ENCODE results near the gene SF3B6.
"Not testable (repeated sequence)": the region's sequence is repeated elsewhere in the genome, so short reads cannot be mapped to it uniquely, and the experiment has no call there.

The SF3B6 gene, protein sequence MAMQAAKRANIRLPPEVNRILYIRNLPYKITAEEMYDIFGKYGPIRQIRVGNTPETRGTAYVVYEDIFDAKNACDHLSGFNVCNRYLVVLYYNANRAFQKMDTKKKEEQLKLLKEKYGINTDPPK

DNA sequence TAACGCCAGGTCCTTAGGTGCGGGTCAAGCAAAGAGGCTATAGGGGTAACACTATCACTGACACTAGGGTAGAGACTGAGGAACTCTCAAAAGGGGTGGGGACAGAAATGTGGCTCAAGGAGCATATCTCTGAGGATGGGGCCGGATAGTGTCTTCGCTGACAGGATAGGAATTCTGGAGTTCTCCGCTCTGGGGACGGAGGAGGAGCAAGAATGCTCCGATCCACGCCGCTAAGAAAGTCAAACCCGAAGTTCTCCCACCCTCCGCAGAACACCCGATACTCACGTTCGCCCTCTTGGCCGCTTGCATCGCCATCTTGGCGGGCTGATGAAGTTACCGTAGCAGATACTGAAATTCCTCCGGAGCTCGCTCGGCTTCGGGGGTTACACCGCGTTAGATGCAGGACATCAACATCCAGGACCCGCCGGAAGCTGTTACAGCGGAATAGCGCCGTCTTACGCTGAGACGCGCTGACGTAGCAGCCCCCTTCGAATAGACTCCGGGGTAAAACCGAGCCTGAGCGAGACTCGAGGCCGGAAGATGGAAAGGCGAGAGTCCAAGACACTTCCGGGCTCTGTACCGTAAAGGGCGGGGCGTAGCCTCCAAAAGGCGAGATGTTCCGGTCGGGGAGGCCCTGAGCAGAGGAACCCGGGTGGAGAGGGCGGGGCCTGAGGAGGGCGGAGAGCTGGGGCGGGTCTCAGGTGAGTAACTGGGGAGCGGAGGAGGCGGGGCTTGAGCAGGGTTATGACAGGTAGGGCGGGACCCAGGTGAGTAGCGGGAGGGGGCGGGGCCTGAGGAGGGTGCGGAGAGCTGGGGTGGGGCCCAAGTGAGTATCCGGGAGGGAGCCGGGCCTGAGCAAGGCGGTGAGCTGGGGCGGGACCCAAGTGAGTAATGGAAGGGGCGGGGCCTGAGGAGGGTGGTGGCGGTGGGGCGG is at the start of gene SF3B6:
Gene SF3B6 (minus strand): TSS at position 412 of the 934 bp plus-strand sequence. CDS start 97 bp downstream, at position 315.
- peak; percentile 99 to 100 for DNase-seq (ENCODE audit: low read depth in 2 of 2)

- DNase-seq (ENCODE audit: low read depth in 2 of 2) = no peak
These were observed 47.9 kb upstream of the SF3B6 start for GRCh38 chr2:24123922-24124580.

GRCh38 chr2:24123195-24123921 is 47.2 kb upstream of the SF3B6 start, which contains the start of the genes FAM228B and PFN4:
Gene FAM228B, plus strand, starts transcription at chr2:24123469. Its CDS starts 893 bp downstream, at chr2:24124362.
Gene PFN4, minus strand, starts transcription at chr2:24123334. Its CDS starts 799 bp downstream, at chr2:24122535.
- peak in 1 of 2 donors; percentile 66 for DNase-seq (ENCODE audit: low read depth in 2 of 2)

DNA sequence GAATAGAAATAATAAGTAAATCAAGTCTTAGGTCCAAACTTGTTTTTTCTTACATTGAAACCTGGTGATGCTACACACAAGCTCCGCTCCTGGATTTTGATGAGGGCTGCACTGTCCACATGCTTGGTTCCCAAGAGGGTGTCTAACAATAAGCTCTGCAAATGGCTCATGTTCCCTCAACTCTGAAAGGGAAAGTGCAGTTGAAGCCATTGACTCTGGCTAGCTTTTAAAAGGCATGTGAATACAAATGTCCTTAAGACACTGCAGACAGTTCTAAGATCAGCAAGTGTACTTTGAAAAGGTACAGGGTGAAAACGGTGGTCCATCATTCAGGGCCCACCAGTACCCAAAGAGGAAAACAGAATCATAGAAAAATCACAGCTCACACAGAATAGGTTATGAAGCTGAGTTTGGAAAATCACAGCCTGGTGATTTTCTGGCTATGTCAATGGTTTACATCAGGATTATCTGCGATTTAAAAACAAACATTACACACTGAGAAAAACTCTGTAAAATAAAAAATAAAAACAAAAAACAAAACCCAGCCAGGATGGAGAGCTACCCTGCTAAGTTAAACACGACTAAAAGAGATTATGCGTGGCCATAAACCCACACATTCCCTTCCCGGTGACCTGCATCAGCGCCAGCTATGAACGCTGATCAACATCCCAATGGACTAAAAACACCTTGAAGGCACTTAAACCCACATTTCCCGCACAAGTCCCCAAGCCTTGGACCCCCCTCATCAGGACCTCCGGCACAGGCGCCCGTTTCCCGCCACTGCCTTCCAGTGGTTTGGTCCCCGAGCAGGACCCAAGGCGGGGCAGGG is 46.5 kb upstream of the SF3B6 start:
- no peak for DNase-seq (ENCODE audit: low read depth in 2 of 2)

- DNase-seq (ENCODE audit: low read depth in 2 of 2) = no peak
These were observed 45.3 kb upstream of the SF3B6 start for GRCh38 chr2:24121469-24121868.

- DNase-seq (ENCODE audit: low read depth in 2 of 2) = no peak
These were observed 44.9 kb upstream of the SF3B6 start for GRCh38 chr2:24121066-24121465.

GRCh38 chr2:24117902-24118301 is 41.8 kb upstream of the SF3B6 start:
- DNase-seq (ENCODE audit: low read depth in 2 of 2) = no peak

DNA sequence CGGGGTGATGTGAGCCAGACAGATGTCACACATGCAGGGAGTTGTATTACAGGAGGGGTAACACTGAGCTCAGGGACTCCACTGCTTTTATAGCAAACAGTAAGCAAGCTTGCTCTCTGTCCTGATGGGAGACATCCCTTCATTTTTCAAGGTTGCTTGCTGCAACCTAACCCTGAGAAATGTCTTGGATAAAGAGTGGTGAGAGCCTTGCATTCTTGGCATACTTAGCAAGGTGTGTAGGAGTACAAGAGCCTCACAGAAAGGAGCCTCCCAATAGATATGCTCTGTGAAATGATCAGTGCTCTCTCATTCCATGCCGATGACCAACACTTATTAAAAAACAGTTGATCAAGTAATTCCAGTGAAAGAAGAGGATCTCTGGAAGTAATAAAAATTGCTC is 38.9 kb upstream of the SF3B6 start:
- no peak for DNase-seq (ENCODE audit: low read depth in 2 of 2)

GRCh38 chr2:24111407-24111901 is 35.3 kb upstream of the SF3B6 start:
- no peak for DNase-seq (ENCODE audit: low read depth in 2 of 2)

GRCh38 chr2:24110660-24111303 is 34.7 kb upstream of the SF3B6 start:
- no peak for DNase-seq (ENCODE audit: low read depth in 2 of 2)

DNA sequence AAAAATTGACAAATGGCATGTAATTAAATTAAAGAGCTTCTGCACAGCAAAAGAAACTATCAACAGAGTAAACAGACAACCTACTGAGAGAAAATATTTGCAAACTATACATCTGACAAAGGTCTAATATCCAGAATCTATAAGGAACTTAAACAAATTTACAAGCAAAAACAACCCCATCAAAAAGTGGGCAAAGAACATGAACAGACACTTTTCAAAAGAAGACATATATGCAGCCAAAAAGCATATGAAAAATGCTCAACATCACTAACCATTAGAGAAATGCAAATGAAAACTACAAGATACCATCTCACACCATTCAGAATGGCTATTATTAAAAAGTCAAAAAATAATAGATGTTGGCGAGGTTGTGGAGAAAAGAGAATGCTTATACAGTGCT is 33.3 kb upstream of the SF3B6 start:
- DNase-seq (ENCODE audit: low read depth in 2 of 2) = not testable (repeated sequence)

- no peak for DNase-seq (ENCODE audit: low read depth in 2 of 2)
These were observed 31.2 kb upstream of the SF3B6 start for GRCh38 chr2:24107336-24107735.

DNA sequence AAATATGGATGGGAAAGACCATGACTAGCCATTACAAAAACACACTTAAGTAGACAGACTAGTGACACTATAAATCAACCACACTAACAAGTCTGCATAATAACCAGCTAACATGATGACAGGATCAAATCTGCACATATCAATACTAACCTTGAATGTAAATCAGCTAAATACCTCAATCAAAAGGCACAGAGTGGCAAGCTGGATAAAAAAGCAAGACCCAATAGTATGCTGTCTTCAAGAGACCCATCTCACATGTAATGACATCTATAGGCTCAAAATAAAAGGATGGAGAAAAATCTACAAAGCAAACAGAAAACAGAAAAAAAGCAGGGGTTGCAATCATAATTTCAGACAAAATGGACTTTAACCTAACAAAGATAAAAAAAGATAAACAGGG is 30.7 kb upstream of the SF3B6 start:
- DNase-seq (ENCODE audit: low read depth in 2 of 2) = no peak

DNA sequence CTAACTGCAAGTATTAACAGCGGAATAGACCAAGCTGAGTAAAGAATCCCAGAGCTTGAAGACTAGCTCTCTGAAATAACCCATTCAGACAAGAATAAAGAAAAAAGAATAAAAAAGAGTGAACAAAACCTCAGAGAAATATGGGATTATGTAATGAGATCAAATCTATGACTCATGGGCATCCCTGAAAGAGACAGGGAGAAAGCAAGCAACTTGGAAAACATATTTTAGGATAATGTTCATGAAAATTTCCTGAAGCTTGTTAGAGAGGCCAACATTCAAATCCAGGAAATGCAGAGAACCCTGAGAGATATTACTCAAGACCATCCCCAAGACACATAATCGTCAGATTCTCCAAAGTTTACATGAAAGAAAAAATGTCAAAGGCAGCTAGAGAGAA is 29.7 kb upstream of the SF3B6 start:
- no peak for DNase-seq (ENCODE audit: low read depth in 2 of 2)

GRCh38 chr2:24104906-24105305 is 28.8 kb upstream of the SF3B6 start:
- no peak for DNase-seq (ENCODE audit: low read depth in 2 of 2)

DNA sequence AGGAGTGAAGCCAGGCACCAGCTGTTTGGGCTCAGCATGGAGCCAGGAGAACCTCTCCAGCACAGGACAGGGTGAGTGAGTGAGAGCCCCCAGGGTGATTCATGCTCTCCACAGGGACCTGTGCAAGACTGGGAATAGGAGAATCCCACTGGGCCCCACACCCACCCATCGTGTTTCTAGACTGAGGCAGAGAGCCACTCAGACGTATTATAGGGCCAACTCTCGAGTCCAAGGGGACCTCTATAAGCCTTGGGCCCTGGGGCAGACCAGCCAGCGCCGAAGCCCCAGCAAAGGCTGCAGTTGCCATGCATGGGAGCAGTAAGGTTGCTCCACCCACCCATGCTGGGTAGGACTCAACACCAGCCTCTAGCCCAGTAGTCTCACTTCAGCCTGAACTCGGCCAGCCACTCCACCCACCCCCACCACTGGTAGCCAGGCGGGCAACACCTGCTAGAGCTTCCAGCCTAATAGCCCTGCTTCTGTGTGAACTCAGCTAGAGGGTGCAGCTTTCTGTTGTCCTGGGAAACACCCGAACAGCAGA is 28.1 kb upstream of the SF3B6 start:
- no peak for DNase-seq (ENCODE audit: low read depth in 2 of 2)

DNA sequence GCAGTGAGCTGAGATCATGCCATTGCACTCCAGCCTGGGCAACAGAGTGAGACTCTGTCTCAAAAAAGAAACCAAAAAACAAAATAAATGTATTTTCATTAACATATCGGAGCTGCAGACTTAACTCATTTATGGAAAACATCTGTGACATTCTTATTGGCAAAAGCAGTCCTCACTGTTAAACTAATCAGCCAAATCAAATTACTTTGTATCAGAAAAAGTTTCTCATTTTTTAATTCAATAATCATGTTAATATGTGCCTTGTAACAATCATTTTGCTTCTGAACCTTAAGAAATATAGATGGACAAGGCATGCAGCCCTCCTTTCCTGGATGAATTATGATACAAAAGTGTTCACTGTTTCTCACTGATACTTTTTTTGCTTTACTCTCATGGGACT is 26.6 kb upstream of the SF3B6 start:
- no peak for DNase-seq (ENCODE audit: low read depth in 2 of 2)

DNA sequence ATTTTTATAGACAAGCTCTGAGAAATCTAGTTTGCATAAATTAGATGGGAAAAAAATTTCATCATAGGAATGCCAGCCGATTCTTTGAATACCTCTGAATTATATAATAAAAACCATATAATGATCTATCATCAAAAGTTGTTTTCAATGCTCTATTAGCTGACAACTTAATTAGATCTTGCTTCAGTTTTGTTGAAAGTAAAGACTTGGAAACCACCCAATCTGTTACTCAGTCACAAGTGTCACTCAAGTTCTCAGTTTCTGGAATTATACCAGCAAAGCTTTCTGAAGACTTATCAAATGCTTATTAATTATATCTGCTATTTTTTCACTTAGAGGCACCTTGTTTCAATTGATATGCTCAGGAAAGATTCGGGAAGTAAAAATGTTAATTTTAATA is 25.9 kb upstream of the SF3B6 start:
- no peak for DNase-seq (ENCODE audit: low read depth in 2 of 2)

- not testable (repeated sequence) for DNase-seq (ENCODE audit: low read depth in 2 of 2)
These were observed 24.6 kb upstream of the SF3B6 start for GRCh38 chr2:24100732-24101131.

DNA sequence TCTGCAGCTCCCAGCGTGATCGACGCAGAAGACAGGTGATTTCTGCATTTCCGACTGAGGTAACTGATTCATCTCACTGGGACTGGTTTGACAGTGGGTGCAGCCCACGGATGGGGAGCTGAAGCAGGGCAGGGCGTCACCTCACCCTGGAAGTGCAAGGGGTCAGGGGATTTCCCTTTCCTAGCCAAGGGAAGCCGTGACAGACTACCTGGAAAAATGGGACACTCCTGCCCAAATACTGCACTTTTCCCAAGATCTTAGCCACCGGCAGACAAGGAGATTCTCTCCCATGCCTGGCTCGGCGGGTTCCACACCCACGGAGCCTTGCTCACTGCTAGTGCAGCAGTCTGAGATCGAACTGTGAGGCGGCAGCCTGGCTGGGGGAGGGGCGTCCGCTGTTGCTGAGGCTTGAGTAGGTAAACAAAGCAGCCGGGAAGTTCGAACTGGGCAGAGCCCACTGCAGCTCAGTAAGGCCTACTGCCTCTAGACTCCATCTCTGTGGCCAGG is 19.1 kb upstream of the SF3B6 start:
- DNase-seq (ENCODE audit: low read depth in 2 of 2) = not testable (repeated sequence)
